ENCODE results near the gene PTPRM.

Gene PTPRM

DNA sequence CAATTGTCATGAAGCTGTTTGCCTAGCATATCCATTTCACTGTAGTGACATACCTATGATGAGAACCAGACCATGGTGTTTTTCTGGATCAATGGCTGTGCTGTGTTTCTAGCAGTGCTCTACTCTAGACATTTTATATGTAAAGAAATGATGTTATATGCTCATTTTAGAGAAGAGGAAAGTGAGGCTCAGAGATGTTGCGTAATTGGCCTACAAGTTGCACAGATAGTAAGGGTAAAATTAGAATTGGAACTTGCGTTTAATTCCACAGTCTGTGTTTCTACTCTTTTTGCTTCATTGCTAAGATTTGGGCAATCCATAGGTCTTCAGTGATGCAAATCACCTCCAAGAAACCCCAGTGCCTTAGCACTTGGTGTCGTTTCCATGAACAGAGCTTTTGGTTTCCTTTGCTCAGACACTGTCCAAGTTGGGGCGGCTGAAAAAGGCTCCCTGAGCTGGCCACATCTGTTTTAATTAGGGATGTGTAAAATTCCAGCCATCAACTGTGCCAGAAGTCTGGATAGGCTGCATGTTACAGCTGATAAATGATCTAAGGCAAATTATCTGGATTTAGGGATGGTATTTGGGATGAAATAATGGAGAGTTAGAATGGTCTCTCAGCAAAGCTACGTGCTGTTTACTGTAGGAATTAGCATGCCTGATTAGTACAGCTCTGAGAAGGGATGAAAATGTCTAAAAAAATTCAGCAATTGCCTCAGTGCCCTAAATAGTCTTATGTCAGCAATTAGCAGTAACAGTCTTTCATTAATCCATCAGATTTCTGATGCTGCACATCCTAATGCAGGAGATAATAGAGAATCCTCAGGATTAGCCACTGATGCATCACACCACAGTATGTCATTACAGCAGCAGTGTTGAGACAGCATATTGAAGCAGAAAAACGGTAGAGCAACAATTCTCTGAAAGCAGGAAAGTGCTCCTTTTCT is 65.3 kb downstream of the PTPRM start:
- DNase-seq, result no peak

DNA sequence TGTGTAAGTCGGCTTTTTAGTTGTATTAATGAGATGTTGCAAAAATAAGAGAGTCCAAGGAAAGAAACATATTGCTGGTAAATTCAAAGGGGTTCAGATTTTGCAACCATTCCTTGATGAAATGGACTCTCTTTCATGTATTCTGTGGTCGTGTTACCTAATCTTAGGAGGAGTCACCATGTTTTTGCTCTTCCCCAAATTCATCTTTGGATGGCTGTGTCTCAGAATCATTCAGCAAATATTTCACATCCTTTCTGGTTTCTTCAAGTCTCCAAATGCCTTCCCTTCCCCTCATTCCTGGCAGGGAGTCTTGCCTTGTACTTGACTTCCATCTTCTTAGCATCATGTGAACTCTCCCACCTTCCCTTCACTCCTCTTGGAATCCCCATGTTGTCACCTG is 66.1 kb downstream of the PTPRM start:
- DNase-seq, result no peak

DNA sequence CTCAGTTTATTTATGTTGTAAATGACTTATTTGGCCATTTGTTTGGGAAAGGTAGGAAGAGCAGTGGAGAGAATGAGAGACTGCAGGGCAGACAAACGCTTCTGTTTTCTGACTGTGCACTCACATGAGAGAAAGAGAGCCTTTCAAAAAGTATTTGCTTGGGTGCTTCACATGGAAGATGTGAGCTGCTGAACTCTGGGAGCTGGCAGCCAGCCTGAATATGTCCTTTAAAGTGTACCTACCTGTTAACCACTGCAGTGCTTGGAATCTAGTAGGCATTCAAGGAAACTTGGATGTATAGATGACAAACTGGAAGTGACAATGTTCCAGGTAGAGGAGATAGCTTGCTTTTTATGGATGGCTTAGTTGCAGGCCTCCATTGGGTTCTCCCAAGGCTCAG is 68.8 kb downstream of the PTPRM start:
- no peak for DNase-seq

DNA sequence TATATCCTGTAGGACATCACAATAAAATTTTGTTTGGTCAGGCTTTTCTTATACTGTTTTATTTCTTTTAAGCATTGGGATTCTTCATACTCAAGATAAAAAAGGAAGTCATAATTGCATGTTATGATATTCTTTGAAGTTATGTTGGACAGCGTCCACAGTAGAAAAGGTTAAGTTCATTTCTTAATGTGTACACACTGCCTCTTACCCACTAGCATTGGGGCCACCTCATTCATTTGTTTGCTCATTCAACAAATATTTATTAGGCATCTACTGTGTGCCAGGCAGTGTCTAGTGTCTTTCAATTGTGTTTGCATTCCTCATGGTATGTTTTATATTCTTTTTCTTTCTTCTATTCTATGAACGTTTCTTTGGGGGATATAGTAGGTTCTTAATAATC is 70.2 kb downstream of the PTPRM start:
- DNase-seq, result no peak

DNA sequence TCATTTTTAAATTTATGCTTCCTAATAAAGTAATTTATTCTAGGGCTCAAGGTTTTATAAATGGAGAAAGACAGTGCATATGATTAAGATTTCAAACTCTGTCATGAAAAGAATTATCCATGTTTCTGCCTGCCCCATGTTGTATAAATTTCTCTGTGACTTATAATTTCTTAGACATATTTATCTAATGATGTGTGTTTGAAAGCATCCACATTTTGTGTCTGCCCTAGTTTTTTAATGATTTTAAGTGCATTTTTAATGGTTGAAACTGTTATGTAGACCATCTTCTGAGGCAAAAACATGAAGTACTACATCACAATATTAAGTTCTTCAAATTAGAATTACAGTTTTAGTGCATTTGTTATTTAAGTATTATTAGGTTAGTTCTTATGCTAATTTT is 71.2 kb downstream of the PTPRM start:
- DNase-seq, result no peak

DNA sequence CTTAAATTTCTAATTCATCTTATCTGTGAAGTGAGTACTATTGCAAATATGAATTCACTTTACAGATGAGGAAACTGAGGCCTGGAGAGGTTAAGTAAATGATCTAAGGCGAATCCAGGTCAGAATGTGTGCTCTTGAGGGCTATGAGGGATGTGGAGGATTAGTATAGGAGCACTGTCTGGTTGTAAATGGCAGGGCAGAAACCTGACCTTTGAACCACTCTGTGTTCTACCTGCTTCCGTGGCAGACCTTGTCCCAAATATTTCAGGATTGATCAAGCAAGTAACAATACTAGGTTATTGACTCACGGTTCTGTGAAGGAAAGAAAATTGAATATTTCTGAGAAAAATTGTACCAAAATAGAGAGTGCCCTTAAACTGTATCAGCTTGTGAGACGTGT is 74.7 kb downstream of the PTPRM start:
- no peak for DNase-seq

DNA sequence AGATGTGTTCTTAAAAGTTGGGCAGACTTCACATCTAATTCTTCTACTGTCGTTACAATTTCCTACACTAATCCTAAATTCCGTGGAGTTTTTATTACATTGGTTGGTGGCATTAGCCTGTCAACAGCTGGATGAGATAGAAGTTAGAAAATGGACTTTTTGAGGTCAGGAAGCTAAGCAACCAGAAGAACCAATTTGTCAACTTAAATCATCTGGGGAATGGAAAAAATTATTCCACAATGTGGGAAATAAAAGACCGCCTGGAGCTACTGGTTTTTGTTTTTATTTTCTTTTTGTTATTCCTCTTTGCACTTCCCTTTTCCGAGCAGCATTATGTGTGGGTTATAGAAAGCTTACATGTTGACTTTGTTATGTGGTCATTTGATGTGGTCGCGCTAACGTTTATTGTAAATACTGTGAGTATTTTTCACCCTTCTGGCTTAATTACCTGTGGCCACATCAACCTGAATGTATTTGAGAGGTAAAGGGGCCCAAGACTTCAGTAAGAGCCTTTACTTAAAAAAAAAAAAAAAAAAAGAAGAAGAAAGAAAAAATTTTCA is 75.3 kb downstream of the PTPRM start:
- DNase-seq, result no peak

DNA sequence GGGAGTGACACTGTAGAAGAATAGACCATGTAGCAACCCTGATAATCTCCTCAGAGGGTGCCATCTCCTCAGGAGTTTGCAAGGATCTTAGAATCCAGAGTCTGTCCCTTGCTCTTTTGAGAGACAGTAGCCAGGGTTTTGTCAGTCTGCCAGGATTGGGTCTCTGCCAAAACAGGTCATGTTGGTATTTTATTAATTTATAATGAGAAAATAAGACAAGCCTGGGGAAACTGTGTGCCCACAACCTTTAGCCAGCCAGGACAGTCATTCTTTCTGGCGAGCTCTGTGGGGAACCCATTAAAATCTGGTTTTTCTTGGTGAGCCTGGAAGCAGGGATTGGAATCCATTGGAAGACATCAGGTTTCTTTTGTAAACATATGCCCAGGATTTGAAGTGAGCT is 78.6 kb downstream of the PTPRM start:
- no peak for DNase-seq

DNA sequence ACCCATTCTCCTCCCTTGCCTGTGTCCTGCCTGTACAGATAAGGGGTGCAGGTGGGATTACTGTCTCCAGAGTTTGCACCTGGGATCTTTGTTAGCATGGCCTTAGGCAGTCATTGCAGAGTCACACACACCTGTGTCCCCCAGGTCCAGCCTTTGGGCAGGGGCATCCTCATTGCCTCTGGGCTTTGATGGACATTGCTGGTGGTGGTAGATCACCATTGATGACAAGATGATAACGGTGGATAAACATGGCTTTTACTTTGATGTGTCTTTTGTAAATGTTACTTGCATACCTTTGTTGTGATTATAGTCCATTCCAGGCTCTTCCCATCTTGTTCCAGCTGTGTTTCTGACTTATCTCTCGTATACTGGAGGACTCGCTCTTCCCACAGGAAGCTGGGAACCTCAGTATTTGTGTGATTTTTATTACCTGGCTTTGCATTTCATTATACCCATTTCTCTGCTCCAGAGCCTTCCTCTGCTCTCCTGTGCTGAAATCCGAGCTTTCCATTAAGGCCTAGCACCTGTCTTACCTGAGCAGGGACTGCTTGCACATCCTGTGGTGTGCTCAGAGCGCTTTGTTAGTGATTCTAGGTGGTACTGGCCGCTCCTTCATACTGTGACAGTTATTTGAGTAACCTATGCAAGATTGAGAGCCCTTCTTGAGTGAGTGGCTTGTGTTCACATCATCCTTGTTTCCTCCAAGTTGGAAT is 79.2 kb downstream of the PTPRM start:
- DNase-seq, result no peak

DNA sequence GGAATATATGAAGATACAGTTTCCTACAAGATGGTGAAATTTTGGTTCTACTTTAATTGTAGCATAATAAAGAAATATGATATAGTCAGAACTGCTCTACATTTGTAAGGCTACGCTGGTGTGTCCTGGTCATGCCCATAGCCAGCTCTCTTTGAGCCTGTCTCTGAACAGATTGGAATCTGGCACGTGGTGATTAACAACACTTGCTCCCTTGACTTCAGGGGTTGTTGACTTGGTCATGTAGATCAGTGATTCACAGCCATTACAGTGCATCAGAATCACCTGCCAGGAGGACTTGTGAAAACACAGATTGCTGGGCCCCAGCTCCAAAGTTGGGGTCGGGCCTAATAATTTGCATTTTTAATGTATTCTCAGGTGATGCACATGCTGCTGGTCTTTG is 80.4 kb downstream of the PTPRM start:
- DNase-seq, result no peak

DNA sequence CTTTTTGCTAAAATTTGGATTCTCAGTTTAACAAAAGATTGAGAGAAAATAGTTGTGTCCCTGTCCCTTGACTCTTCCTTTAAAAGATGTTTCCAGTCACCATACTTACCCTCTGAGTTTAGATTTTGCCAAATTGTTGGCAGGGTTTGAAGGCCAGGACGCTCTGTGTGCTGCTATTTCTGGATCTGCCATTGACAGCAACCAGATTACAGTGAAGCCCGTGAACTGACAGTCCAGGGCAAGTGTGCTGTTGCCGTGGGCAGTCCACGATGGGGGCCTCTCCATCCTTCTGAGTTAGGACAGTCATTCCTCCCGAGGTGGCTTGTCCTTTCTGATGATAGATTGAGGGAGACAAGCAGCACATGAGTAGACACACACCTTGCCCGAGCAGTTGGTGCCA is 89.9 kb downstream of the PTPRM start:
- no peak for DNase-seq

DNA sequence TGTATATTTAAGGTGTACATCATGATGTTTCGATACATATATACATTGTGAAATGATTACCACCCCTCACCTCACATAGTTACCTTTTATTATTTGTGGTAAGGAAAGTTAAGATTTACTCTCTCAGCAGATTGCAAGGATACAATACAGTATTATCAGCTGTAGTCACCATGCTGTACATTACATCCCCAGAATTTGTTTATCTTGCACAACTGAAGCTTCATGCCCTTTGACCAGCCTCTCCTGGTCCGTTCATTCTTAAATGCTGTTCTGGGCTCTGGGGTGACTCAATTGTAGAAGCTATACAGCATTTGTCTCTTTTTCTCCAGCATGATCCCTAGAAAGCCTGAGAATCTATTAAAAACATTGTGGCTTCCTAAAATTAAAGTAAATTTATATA is 90.8 kb downstream of the PTPRM start:
- DNase-seq, result no peak

DNA sequence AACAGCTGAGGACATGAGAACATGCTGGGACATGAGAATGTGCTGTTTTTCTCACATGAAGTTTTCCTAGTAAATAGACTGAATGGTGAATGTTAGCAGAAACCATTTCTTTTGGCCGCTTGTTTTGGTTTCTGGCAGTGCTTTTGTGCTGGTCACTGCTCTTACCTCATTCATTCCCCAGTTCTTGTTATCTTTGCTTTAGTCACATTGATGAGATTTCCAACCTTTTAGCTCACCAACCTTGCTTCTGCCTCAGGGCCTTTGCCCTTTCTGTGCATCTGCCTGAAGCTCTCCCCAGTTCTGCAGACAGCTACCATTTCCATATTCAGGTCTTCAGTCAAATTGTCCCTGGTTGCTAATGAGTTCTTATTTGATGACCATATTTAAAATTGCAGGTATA is 91.6 kb downstream of the PTPRM start:
- no peak for DNase-seq

DNA sequence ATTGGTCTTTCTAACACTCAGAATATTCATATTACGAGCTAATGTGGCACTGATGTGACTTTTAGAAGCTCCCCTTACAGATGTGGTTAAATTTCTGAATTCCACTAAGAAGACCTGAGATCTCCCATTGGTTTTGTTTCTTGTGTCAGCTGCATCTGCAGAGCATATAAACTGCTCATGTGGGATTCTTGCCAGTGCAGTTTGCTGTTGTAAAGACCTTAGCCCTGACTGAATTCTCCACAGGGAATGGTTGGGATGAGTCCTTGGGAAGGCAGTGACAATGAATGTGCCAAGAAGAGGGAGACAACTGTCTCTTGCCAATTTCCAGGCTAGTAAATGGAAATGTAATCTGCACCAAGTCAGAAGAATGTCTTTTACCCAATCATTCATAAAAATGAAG is 94.1 kb downstream of the PTPRM start:
- DNase-seq, result no peak

DNA sequence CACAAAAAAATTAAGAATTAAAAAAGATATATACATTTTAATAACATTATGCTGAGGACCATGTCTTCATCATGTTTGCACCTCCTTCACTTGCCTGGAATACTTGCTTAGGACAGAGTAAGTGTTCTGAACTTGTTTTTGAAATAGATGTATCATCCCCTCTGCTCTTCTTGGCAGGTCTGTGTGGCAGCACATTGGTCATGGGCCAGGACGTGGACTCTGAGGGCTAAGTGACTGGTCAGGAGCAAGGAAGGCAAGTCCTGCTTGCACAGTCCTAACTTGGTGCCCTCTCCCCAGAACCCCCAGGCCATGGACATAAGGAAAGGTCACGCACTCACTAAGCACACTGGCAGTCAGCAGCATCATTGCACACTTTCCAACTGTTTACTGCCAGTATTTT is 95.8 kb downstream of the PTPRM start:
- no peak for DNase-seq

DNA sequence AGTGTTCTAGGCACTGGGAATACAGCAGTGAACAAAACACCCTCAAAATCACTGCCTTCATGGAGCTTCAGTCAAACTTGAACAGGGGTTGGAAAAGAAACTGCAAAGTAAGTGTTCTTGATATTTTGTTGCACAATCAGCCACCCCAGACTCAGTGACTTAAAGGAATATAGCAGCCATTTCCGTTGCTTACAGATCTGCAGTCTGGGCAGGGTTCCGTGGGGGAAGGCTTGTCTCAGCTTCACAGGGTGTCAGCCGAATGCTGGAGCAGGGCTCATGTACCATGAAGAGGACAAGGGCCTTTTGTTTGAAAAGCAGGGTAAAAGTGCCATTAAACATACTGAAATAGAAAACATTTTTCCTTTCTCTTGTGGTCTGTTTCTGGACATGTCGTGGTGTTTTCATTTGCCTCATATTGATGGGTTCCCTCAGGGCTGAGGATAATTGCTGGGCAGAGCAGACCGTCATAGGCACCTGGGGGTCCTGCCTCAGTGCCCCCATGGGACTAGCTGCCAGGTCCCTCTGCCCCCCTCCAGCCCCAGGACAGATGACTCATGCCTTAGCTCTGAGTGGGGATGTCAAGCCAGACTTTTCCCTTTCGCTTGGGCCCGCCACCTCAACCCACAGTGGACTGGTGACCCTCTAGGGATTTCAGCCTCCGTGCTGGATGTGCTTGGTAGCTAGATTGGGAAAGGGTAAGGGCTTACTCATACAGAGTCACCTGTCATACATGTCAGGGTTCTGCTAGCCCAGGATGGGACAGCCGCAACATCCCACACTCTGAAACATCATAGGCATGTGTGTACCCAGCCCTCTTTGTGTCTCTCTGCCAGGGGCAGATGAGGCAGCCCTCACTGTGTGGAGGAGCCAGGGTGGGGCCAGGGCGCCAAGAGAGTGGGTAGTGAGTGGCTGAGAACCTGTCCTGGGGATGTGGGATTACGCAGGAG is 96.5 kb downstream of the PTPRM start:
- no peak for DNase-seq

DNA sequence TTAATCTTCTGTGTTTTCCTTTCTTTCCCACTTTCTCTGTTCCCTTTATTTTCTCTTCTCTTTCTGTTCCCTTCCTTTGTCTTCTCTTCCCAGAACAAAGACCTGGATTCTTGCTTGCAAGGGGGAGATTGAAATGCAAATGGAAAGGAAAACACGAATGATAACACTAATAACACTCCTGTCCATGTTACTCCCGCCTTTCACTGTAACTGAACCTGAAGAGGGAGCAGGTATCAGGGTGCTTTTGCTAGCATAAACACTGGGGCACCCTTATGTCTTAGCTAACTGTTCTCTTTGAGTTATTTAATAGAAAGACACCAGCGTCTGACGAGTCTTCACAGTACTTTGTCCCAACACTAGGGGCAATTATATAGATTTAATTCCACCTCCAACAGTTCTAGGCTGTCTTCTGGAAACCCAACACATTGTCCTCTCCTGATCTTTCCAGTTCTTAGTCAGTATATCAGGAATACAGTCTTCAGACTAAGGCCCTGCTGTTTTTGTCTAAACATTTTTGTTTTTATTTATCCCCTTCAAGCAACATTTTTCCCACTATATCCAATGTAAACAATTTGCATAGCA is 99.2 kb downstream of the PTPRM start:
- DNase-seq, result no peak

DNA sequence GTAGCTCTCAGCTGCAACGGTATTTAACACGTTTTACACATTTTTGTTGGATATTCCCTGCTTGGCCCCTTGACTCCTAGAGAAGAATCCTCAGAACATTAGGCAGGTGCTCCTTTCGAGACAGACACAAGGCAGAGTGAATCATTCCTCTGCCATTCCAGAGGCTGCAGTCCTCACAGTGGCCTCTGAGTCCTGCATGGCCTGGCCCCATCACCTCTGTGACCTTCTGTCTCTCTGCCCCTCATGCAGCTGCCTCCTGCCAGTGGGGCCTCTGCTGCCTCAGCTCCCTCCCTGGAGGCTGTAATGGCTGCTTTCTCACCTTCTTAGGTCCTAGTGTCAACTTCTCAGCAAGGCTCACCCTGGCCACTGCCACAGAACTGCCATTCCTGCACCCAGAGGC is 101.3 kb downstream of the PTPRM start:
- no peak for DNase-seq

DNA sequence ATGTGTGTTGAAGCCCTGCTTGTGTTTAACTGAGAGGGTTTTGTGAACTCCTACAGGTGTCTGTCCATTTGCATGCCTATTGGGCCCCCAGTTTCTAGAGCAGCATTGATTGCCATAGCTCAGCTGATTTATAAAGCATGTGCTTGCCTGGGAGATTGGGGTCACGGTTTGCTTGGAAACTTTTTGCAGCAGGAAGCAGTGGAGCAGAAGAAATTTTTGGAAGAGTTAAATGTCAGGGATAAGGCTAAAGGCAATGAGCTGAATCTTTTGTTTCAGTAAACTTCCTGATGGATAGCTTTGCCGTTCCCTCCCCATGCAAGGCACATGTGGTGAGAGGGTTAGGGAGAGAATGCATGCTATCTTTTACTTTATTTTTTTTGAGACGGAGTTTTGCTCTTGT is 102.2 kb downstream of the PTPRM start:
- no peak for DNase-seq

DNA sequence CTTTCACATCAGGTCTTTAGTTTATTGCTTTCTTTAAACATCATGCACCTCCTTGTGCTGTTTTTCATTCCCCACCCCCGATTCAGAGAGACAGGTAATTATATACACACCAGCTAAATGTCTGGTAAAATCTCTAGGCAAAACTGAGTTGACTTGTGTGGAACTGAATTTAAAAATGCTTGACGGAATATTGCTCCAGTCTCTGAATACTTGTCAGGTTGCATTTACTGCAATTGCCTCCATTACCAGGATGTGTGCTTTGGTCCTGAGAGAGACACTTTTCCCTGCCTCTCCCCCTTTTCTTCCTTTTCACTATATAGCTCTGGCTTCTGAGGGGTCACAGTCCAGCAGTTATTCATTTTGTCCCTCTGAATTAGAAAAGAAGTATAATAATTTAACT is 104.0 kb downstream of the PTPRM start:
- DNase-seq, result no peak

DNA sequence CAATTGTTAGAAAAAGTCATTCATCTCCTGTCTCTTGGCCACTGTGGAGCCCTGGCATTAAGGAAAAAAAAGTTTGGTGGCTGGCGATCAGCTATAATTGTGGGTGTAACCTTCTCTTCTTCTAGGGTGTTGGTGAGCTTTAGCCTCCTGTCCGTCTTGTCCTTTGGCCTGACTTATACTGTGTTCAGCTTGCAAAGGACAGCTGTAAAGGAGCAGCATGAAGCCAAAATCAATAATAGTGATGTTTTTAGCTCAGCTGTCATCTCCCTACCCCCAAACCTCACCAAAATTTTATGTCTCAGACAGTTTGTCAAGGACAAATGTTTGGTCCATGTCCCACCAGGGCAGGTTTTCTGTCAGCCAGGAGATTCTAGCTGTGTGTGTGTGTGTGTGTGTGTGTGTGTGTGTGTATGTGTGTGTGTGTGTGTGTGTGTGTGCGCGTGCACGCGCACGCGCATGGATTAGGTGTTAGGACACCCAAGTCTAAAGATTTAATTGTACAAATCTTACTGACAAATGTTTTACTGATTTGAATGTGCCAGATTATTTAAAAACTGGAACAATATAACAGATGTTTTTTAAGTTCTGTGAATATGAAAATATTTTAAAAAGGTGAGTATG is 109.2 kb downstream of the PTPRM start:
- no peak for DNase-seq

DNA sequence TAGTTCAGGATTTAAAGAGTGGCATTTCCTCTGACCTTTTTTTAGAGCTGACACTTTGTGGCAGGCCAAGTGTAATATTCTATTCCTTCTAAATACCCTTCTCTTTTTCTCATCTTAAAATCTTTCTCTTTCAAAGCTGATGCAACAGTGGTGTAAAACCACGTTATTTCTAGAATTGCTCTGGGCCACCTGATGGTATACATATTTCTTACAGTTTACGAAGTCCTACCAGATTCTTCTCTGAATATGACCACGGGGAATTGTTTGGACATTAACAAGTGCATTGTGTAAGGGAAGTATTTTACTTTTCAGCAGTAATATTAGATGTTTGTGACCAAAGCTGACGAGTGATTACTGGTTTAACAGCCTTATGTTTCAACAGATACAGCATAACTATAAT is 109.9 kb downstream of the PTPRM start:
- no peak for DNase-seq
